ENCODE data around the gene MED12L. TPM values are rescaled to one million over a fixed set of nuclear protein-coding genes. Genes with fewer than 3 reads are reported as not detected.
A peak's percentile ranks its signal among the peaks of the same experiment; 100 is the strongest.

The MED12L gene
- total RNA-seq, 1 experiment from 2014 or later = 6.4 TPM

- intact Hi-C loops (cut with micrococcal nuclease) = loop anchor here (5.0 kb wide), 2 partner anchors 671 to 751 kb away; no protein-coding TSS in a partner anchor
- RAD21 ChIA-PET (ENCODE audit: low non-redundant PET in 1 of 2, low total read pairs in 2 of 2, uncharacterized antibody in 2 of 2, unreplicated experiment in 2 of 2) = no interaction called here
- DNase-seq (ENCODE audit: low read depth, low spot score) = no peak
- ATAC-seq = no peak
- no peaks in the 10 kb centered on the region for H4K20me1 ChIP-seq (ENCODE audit: insufficient read depth)
- H3K9ac ChIP-seq (ENCODE audit: low read length) = no peak overlapping the region
- no peaks in the 10 kb centered on the region for H3K79me2 ChIP-seq (ENCODE audit: insufficient read depth, low read length)
- no peaks in the 10 kb centered on the region for H3K9me3 ChIP-seq (ENCODE audit: control insufficient read depth in 1 of 2, insufficient read depth in 1 of 2, low read depth in 1 of 2, low read length in 2 of 2)
- H3K9me2 ChIP-seq (ENCODE audit: insufficient read depth) = no peaks in the 10 kb centered on the region
- no peak overlapping the region for H3K4me2 ChIP-seq (ENCODE audit: low read length)
- TF ChIP-seq SP1 (IDR thresholded peaks at IDR 0.05; ENCODE audit: low read depth) (no peak), CTCF (IDR thresholded peaks at IDR 0.05 in 2 of 3, conservative IDR thresholded peaks at IDR 0.05 in 1 of 3; ENCODE audit: borderline replicate concordance in 1 of 3, insufficient read depth in 1 of 3, low read depth in 2 of 3, low read length in 2 of 3) (peak in 1 of 3 experiments; percentile 26; a peak in 1 of 6 replicates), EZH2 (IDR thresholded peaks at IDR 0.05) (no peak), TCF7L2 (IDR thresholded peaks at IDR 0.05; ENCODE audit: borderline replicate concordance, extremely low read depth, insufficient read depth, insufficient read length) (no peak), RAD21 (IDR thresholded peaks at IDR 0.05; ENCODE audit: low read depth) (peak; percentile 17; the same call in 1 of the 2 replicates)
- H3K4me3 ChIP-seq (replicated peaks in 1 of 2; ENCODE audit: low read depth in 1 of 2, low read length in 2 of 2) = no peak overlapping the region
- CTCF ChIA-PET = no interaction called here
- no peaks in the 10 kb centered on the region for H3K27me3 ChIP-seq (ENCODE audit: insufficient read depth, low read length)
- no peak overlapping the region for H3K27ac ChIP-seq (ENCODE audit: low read depth, low read length)
- no peaks in the 10 kb centered on the region for H3K36me3 ChIP-seq (ENCODE audit: control insufficient read depth in 1 of 2, insufficient read depth in 2 of 2, low read length in 2 of 2)
- POLR2A ChIA-PET = no interaction called here
- H2AFZ ChIP-seq (ENCODE audit: low read depth, low read length, poor library complexity, severe bottlenecking) = no peak overlapping the region
- no TSS peak for BruUV-seq (replicated peaks)
- no peaks in the 10 kb centered on the region for H3K4me1 ChIP-seq (ENCODE audit: control insufficient read depth in 1 of 2, insufficient read depth in 2 of 2, low read length in 2 of 2)
Observed at GRCh38 chr3:151166161-151166560, 80.7 kb downstream of the MED12L start.
